Measurements from ENCODE around the gene PDE4B.
"Not testable (repeated sequence)": the region's sequence is repeated elsewhere in the genome, so short reads cannot be mapped to it uniquely, and the experiment has no call there.

Gene PDE4B

GRCh38 chr1:66055092-66055491 is 262.4 kb downstream of the PDE4B start:
- no peak for DNase-seq (ENCODE audit: low read depth)

GRCh38 chr1:66057448-66057847 is 264.8 kb downstream of the PDE4B start:
- DNase-seq (ENCODE audit: low read depth), result not testable (repeated sequence)

GRCh38 chr1:66058558-66058957 is 265.9 kb downstream of the PDE4B start:
- DNase-seq (ENCODE audit: low read depth), result no peak

GRCh38 chr1:66067219-66067618 is 274.5 kb downstream of the PDE4B start:
- DNase-seq (ENCODE audit: low read depth), result not testable (repeated sequence)

- no peak for DNase-seq (ENCODE audit: low read depth)
These were observed 277.5 kb downstream of the PDE4B start for GRCh38 chr1:66069976-66070876.

GRCh38 chr1:66073388-66073787 is 280.7 kb downstream of the PDE4B start:
- DNase-seq (ENCODE audit: low read depth), result no peak

- no peak for DNase-seq (ENCODE audit: low read depth)
These were observed 281.5 kb downstream of the PDE4B start for GRCh38 chr1:66074147-66074546.

GRCh38 chr1:66078412-66078811 is 285.7 kb downstream of the PDE4B start:
- no peak for DNase-seq (ENCODE audit: low read depth)

- no peak for DNase-seq (ENCODE audit: low read depth)
These were observed 290.3 kb downstream of the PDE4B start for GRCh38 chr1:66083003-66083402.

GRCh38 chr1:66084442-66084841 is 291.7 kb downstream of the PDE4B start:
- DNase-seq (ENCODE audit: low read depth), result no peak

- no peak for DNase-seq (ENCODE audit: low read depth)
These were observed 292.9 kb downstream of the PDE4B start for GRCh38 chr1:66085600-66085999.

GRCh38 chr1:66088787-66089186 is 296.1 kb downstream of the PDE4B start:
- DNase-seq (ENCODE audit: low read depth), result no peak

- DNase-seq (ENCODE audit: low read depth), result no peak
These were observed 298.3 kb downstream of the PDE4B start for GRCh38 chr1:66090859-66091457.

- no peak for DNase-seq (ENCODE audit: low read depth)
These were observed 302.5 kb downstream of the PDE4B start for GRCh38 chr1:66095190-66095589.

GRCh38 chr1:66100959-66101358 is 308.3 kb downstream of the PDE4B start:
- DNase-seq (ENCODE audit: low read depth), result not testable (repeated sequence)

GRCh38 chr1:66104076-66104475 is 311.4 kb downstream of the PDE4B start:
- not testable (repeated sequence) for DNase-seq (ENCODE audit: low read depth)

GRCh38 chr1:66108624-66109023 is 315.9 kb downstream of the PDE4B start:
- DNase-seq (ENCODE audit: low read depth), result no peak

- no peak for DNase-seq (ENCODE audit: low read depth)
These were observed 320.2 kb downstream of the PDE4B start for GRCh38 chr1:66112744-66113400.

GRCh38 chr1:66119148-66119547 is 326.5 kb downstream of the PDE4B start:
- DNase-seq (ENCODE audit: low read depth), result no peak

- DNase-seq (ENCODE audit: low read depth), result no peak
These were observed 332.0 kb downstream of the PDE4B start for GRCh38 chr1:66124670-66125069.

GRCh38 chr1:66128641-66129040 is 335.9 kb downstream of the PDE4B start:
- not testable (repeated sequence) for DNase-seq (ENCODE audit: low read depth)

- DNase-seq (ENCODE audit: low read depth), result no peak
These were observed 339.6 kb downstream of the PDE4B start for GRCh38 chr1:66132324-66132723.

GRCh38 chr1:66134004-66134403 is 341.3 kb downstream of the PDE4B start:
- DNase-seq (ENCODE audit: low read depth), result no peak
